GM12878 (cell line): ENCODE data around the gene MED13L. TPM values are rescaled to one million over a fixed set of nuclear protein-coding genes. Genes with fewer than 3 reads are reported as not detected.

Source experiments
- ATAC-seq: fragments of 200-7000 bp; cut with Tn5 transposase; 3 replicates; pipeline ENCODE4 v1.9.1; 2020; ENCODE audit warnings: mild to moderate bottlenecking, moderate library complexity
- BruUV-seq: library from RNA; stranded (reverse); fragments of 400-500 nt; replicated peaks from 2 replicates; lab custom pipeline; 2021; lab: Mats Ljungman, UMichigan
- CTCF ChIA-PET: fragments of 300-600 bp; sonication (Branson Sonifier 250); formaldehyde crosslinking; extraction: SDS; loops from one replicate; lab custom pipeline; 2021; ENCODE audit warnings: inconsistent platforms; lab: Yijun Ruan, JAX
- POLR2A ChIA-PET: fragments of 350-600 bp; formaldehyde crosslinking; extraction: SDS; loops from one replicate; lab custom pipeline; 2021; ENCODE audit warnings: inconsistent platforms; lab: Charles Lee
- RAD21 ChIA-PET: fragments of 300-600 bp; sonication (Branson Sonifier 250); formaldehyde crosslinking; loops from one replicate; lab custom pipeline; 2023; ENCODE audit warnings: antibody characterized with exemption; ENCODE audit not compliant: unreplicated experiment; lab: Charles Lee
- SMC1A ChIA-PET: fragments of 300-600 bp; sonication (Branson Sonifier 250); formaldehyde crosslinking; loops from one replicate; lab custom pipeline; 2023; ENCODE audit not compliant: unreplicated experiment, uncharacterized antibody; lab: Charles Lee
- DNase-seq: peaks from one replicate; pipeline ENCODE4 v3.0.0-alpha.2; 2011; ENCODE audit warnings: low read depth, low spot score
- FAIRE-seq: peaks from 3 replicates; lab custom pipeline; 2011; peaks lifted over from hg19 to GRCh38; lab: Jason Lieb, UNC
- H2AFZ ChIP-seq: 2 replicates; pipeline ENCODE4 v1.6.0; 2011; ENCODE audit warnings: low read depth, low read length, control low read depth; ENCODE audit not compliant: control insufficient read depth
- H3K27ac ChIP-seq: 2 replicates; pipeline ENCODE4 v1.5.1; 2011; ENCODE audit warnings: control low read depth; ENCODE audit not compliant: control insufficient read depth, insufficient read depth
- H3K27me3 ChIP-seq, 2 experiments: replicated peaks in 1 of 2; 2 replicates each; pipeline versions ENCODE4 v1.6.0 to v1.6.1; 2011; ENCODE audit warnings: low read length in 1 of 2; ENCODE audit not compliant: control insufficient read depth in 2 of 2, insufficient read depth in 2 of 2
- H3K36me3 ChIP-seq, 2 experiments: 2 replicates each; pipeline ENCODE4 v1.5.1; 2011; ENCODE audit warnings: low read length in 1 of 2; ENCODE audit not compliant: control insufficient read depth in 2 of 2, insufficient read depth in 2 of 2
- H3K4me1 ChIP-seq: 2 replicates; pipeline ENCODE4 v1.6.1; 2011; ENCODE audit warnings: mild to moderate bottlenecking, low read length, moderate library complexity, mixed read lengths; ENCODE audit not compliant: control insufficient read depth, insufficient read depth
- H3K4me2 ChIP-seq: 2 replicates; pipeline ENCODE4 v1.6.0; 2011; ENCODE audit warnings: control low read depth; ENCODE audit not compliant: control insufficient read depth, insufficient read depth
- H3K4me3 ChIP-seq: fragments of 200-600 bp; sonication (generic); 2 replicates; pipeline ENCODE4 v1.5.1; 2016
- H3K79me2 ChIP-seq: 2 replicates; pipeline ENCODE4 v1.6.0; 2011; ENCODE audit warnings: low read length; ENCODE audit not compliant: control insufficient read depth, insufficient read depth
- H3K9ac ChIP-seq: 2 replicates; pipeline ENCODE4 v1.8.0; 2011; ENCODE audit warnings: low read length, control low read depth, mixed read lengths; ENCODE audit not compliant: control insufficient read depth, insufficient read depth
- H3K9me3 ChIP-seq: replicated peaks from 3 replicates; pipeline ENCODE4 v1.5.1; 2011; ENCODE audit warnings: mild to moderate bottlenecking, low read length; ENCODE audit not compliant: control insufficient read depth, insufficient read depth
- H4K20me1 ChIP-seq: 2 replicates; pipeline ENCODE4 v1.6.0; 2011; ENCODE audit not compliant: control insufficient read depth, insufficient read depth
- ATF3 ChIP-seq: IDR thresholded peaks from 2 replicates; pipeline ENCODE4 v1.6.1; 2011; ENCODE audit warnings: low read depth, mild to moderate bottlenecking, low read length, moderate library complexity, borderline replicate concordance; ENCODE audit errors: extremely low read depth
- CBFB ChIP-seq: IDR thresholded peaks from 2 replicates; pipeline ENCODE4 v1.6.1; 2016; ENCODE audit warnings: antibody characterized with exemption, low read depth
- CHD4 ChIP-seq: fragments of 200-600 bp; sonication (generic); IDR thresholded peaks from 2 replicates; pipeline ENCODE4 v1.6.1; 2016; ENCODE audit warnings: mild to moderate bottlenecking
- CREB1 ChIP-seq: IDR thresholded peaks from 2 replicates; pipeline ENCODE4 v1.6.1; 2012; ENCODE audit warnings: low read depth, mild to moderate bottlenecking, inconsistent platforms
- FOS ChIP-seq: IDR thresholded peaks from 3 replicates; pipeline ENCODE4 v1.6.1; 2011; ENCODE audit warnings: borderline replicate concordance; ENCODE audit not compliant: insufficient read length; ENCODE audit errors: extremely low read depth
- MYC ChIP-seq: IDR thresholded peaks from 2 replicates; pipeline ENCODE4 v1.6.1; 2011; ENCODE audit warnings: mild to moderate bottlenecking, low read length, moderate library complexity, inconsistent platforms; ENCODE audit not compliant: insufficient read depth, insufficient replicate concordance, insufficient read length, severe bottlenecking
- PML ChIP-seq: IDR thresholded peaks from 2 replicates; pipeline ENCODE4 v1.6.1; 2012; ENCODE audit warnings: low read length, inconsistent platforms
- RCOR1 ChIP-seq: conservative IDR thresholded peaks from 2 replicates; pipeline ENCODE4 v1.6.1; 2012; ENCODE audit warnings: low read depth, low read length, improper control_type of control experiment
- TARDBP ChIP-seq: IDR thresholded peaks from 2 replicates; pipeline ENCODE4 v1.6.1; 2016; ENCODE audit warnings: borderline replicate concordance
- ZNF207 ChIP-seq: fragments of 450-650 bp; IDR thresholded peaks from 2 replicates; pipeline ENCODE4 v1.6.1; 2014; ENCODE audit warnings: antibody characterized with exemption, mild to moderate bottlenecking, borderline replicate concordance
- WGBS: methylation state at CpG from one replicate; pipeline ENCODE4 v1.1.6; 2016; ENCODE audit warnings: low lambda C conversion rate; ENCODE audit not compliant: insufficient replicate concordance, insufficient coverage; ENCODE audit errors: missing lambda C conversion rate; 5-methylcytosine and 5-hydroxymethylcytosine counted together
- in situ Hi-C: fragments of 300-500 bp; cut with MboI; formaldehyde crosslinking; loops from 9 replicates; pipeline ENCODE4 v1.14.3; 2018; ENCODE audit warnings: mixed read lengths
- intact Hi-C: fragments of 100-400 bp; cut with micrococcal nuclease; formaldehyde crosslinking; loops from one replicate; pipeline ENCODE4 v1.14.2; 2022; ENCODE audit not compliant: unreplicated experiment
- polyA plus RNA-seq, 11 experiments: library from polyadenylated mRNA; depleted of rRNA in 4 of 11; unstranded in 6 of 11; stranded (reverse) in 5 of 11; fragments of >200 nt; fragmentation: Nextera tagmentation in 4 of 11; fragmentation: Illumina TruSeq in 1 of 11; extraction: Ambion mirVana in 4 of 11; extraction: Trizol in 1 of 11; gene quantifications; 1 replicate in 1 of 11; 2 replicates in 10 of 11; pipeline versions ENCODE4 v1.2.1 to v1.2.3, GENCODE V29; 2011 to 2016; ENCODE audit warnings: inconsistent platforms in 2 of 11, missing spikeins in 2 of 11, low read depth in 1 of 11
- total RNA-seq, 4 experiments: library from RNA; depleted of rRNA in 3 of 4; stranded (reverse); fragments of >200 nt in 3 of 4; fragmentation: Illumina TruSeq in 1 of 4; extraction: Trizol in 1 of 4; gene quantifications; 2 replicates each; pipeline versions ENCODE4 v1.2.1 to v1.2.3, GENCODE V29; 2013 to 2021
- TF ChIP-seq, protein P1 (sequence below): IDR thresholded peaks from 2 replicates; pipeline ENCODE4 v1.6.1; 2012; ENCODE audit warnings: mild to moderate bottlenecking, low read depth, low read length
- TF ChIP-seq, protein P2 (sequence below): fragments of 450-650 bp; formaldehyde crosslinking; IDR thresholded peaks from 2 replicates; pipeline ENCODE4 v1.4.0; 2022; ENCODE audit warnings: mild to moderate bottlenecking, moderate library complexity

The MED13L gene
- total and polyA plus RNA-seq, 10 of the 15 experiments (the other 5 are each of a cell fraction or from before 2014, with no cell fraction given): 3.7 to 30.1 (median 9.1) TPM

- TF ChIP-seq, protein P1, sequence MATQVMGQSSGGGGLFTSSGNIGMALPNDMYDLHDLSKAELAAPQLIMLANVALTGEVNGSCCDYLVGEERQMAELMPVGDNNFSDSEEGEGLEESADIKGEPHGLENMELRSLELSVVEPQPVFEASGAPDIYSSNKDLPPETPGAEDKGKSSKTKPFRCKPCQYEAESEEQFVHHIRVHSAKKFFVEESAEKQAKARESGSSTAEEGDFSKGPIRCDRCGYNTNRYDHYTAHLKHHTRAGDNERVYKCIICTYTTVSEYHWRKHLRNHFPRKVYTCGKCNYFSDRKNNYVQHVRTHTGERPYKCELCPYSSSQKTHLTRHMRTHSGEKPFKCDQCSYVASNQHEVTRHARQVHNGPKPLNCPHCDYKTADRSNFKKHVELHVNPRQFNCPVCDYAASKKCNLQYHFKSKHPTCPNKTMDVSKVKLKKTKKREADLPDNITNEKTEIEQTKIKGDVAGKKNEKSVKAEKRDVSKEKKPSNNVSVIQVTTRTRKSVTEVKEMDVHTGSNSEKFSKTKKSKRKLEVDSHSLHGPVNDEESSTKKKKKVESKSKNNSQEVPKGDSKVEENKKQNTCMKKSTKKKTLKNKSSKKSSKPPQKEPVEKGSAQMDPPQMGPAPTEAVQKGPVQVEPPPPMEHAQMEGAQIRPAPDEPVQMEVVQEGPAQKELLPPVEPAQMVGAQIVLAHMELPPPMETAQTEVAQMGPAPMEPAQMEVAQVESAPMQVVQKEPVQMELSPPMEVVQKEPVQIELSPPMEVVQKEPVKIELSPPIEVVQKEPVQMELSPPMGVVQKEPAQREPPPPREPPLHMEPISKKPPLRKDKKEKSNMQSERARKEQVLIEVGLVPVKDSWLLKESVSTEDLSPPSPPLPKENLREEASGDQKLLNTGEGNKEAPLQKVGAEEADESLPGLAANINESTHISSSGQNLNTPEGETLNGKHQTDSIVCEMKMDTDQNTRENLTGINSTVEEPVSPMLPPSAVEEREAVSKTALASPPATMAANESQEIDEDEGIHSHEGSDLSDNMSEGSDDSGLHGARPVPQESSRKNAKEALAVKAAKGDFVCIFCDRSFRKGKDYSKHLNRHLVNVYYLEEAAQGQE: no peak
- no peak for TF ChIP-seq TARDBP
- no peak for TF ChIP-seq MYC
- no peak for TF ChIP-seq RCOR1
- no peak for TF ChIP-seq CHD4
- TF ChIP-seq CBFB: no peak
- TF ChIP-seq PML: no peak
- no peak for TF ChIP-seq ATF3
Observed at GRCh38 chr12:116310082-116310481, 32.6 kb upstream of the MED13L start (continued).

GRCh38 chr12:116309343-116309742 lies 31.9 kb upstream of the MED13L start:
- Histone ChIP-seq H4K20me1 (no peaks in the 10 kb centered on the region), H3K27ac (no peak overlapping the region), H3K9me3 (peaks cover 6% of the 10 kb centered on the region; the same call in 2 of the 3 replicates), H3K27me3 (peaks cover 0 to 5% of the 10 kb centered on the region in 2 experiments; a peak in 2 of 4 replicates), H3K36me3 (no peaks in the 10 kb centered on the region), H3K4me3 (no peak overlapping the region), H3K4me1 (no peaks in the 10 kb centered on the region), H3K4me2 (no peak overlapping the region), H3K79me2 (no peaks in the 10 kb centered on the region), H3K9ac (no peak overlapping the region), H2AFZ (no peak overlapping the region)
- ChIA-PET SMC1A (no interaction called here), CTCF (interaction anchor here (1.4 kb wide), 1 partner anchor 291 kb away, joined by 3 read pairs; no protein-coding TSS in a partner anchor), POLR2A (no interaction called here), RAD21 (no interaction called here)
- no TSS peak for BruUV-seq
- FAIRE-seq: no peak
- in situ Hi-C loops (no loop called here), intact Hi-C loops (no loop called here)
- 27% methylated on average over 1 of the region's 1 CpG for WGBS
- TF ChIP-seq CREB1: no peak
- TF ChIP-seq, protein P2, sequence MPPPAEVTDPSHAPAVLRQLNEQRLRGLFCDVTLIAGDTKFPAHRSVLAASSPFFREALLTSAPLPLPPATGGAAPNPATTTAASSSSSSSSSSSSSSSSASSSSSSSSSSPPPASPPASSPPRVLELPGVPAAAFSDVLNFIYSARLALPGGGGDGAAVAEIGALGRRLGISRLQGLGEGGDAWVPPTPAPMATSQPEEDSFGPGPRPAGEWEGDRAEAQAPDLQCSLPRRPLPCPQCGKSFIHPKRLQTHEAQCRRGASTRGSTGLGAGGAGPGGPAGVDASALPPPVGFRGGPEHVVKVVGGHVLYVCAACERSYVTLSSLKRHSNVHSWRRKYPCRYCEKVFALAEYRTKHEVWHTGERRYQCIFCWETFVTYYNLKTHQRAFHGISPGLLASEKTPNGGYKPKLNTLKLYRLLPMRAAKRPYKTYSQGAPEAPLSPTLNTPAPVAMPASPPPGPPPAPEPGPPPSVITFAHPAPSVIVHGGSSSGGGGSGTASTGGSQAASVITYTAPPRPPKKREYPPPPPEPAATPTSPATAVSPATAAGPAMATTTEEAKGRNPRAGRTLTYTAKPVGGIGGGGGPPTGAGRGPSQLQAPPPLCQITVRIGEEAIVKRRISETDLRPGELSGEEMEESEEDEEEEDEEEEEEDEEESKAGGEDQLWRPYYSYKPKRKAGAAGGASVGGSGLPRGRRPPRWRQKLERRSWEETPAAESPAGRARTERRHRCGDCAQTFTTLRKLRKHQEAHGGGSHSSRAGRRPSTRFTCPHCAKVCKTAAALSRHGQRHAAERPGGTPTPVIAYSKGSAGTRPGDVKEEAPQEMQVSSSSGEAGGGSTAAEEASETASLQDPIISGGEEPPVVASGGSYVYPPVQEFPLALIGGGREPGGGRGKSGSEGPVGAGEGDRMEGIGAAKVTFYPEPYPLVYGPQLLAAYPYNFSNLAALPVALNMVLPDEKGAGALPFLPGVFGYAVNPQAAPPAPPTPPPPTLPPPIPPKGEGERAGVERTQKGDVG (CRISPR knock-in tag): no peak
- TF ChIP-seq ZNF207: no peak
- no peak for TF ChIP-seq FOS
- no peak for DNase-seq
- no peak for ATAC-seq
